HG03108 (cell line): ENCODE measurements around the gene METTL24.

Experiments used
- ATAC-seq: cut with Tn5 transposase; IDR thresholded peaks from one replicate; pipeline ENCODE4 v1.9.1; 2021; ENCODE audit warnings: moderate library complexity; ENCODE audit not compliant: unreplicated experiment

The METTL24 gene

DNA sequence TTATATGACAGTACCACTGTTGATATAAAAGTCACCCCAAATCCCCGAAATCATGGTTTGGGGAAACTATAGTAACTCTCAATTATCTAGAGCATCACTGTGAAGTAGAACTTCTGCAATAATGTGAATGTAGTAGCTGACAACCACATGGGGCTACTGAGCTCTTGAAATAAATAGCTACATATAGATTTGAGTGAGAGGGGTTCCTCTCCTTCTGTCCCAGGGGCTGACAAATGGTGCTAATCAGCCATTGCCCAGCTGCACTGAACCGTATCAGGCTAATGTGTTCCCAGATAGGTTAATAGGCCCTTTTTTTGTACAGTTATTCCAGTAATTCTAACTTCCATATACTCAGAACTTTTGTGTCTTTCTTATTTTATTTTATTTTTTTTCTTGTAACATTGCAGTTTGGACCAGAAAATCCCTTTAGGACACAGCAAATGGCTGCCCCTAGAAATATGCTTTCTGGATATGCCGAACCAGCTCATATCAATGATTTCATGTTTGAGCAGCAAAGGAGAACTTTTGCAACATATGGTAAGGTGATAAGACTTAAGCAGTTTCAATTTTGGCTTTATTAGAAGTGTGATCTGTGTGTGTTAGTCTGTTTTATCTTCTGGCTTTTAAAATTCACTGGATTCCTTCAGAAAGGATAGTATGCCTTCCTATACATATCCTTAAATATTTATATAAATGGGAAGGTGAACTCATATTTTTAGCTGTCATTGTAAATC, 156.8 kb downstream of the METTL24 start:
- ATAC-seq = no peak

GRCh38 chr6:110198561-110198960, 159.6 kb downstream of the METTL24 start:
- ATAC-seq = no peak

DNA sequence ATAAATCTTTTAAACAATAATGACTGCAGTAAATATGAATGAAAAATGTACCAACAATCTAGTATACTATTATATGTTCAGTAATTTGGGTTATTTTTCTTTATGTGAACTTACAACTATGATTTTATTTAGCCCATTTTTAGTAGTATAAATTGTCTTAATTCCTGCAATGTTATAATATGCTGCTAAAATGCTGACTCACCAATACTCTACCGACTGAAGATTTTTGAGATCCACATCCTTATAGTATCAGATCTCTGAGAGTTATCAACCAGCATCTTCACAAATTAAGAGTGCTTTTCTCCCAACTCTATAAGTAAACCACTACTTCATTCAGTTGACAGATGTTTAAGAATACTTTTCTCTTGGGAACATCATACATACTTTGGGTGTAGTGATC, 161.3 kb downstream of the METTL24 start:
- no peak for ATAC-seq

DNA sequence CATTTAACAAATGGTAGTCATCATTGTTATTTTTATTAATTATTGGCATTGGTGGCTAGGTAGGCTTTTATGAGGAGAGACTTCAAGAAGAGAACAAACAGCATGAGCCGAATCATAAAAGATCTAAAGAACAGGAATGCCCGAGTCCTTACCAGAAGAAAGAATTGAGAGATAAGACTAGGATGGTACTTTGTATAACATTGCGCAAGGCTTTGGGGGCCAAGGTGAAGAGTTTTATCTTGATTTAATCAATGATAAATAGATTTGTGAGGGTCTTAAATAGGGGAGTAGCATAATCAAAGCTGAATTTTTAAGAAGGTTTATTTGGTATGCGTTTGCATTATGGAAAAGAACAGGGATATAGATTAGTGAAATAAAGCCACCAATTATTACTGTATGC, 162.5 kb downstream of the METTL24 start:
- ATAC-seq = no peak
